NCI-H1105 (cell line): ENCODE measurements around the gene GNAI1.
"Not testable (repeated sequence)": the region's sequence is repeated elsewhere in the genome, so short reads cannot be mapped to it uniquely, and the experiment has no call there.

Experiments
- DNase-seq: peaks from one replicate; lab custom pipeline; 2025; lab: John Stamatoyannopoulos, UW

GNAI1 gene

DNA sequence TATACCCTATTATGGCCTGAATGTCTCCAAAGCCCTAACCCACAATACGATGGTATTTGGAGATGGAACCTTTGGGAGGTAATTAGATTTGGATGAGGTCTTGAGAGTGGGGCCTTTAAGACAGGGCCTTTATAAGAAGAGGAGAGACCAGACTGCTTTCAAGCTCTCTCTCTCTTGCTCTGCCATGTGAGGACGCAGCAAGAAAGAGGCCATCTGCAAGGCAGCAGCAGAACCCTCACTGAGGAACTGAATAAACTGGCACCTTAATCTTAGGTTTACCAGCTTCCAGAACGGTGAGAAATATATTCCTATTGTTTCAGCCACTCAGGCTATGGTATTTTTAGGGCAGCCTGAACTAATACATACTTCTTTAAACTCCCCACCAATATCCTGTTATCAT, 2.0 kb upstream of the GNAI1 start:
- no peak for DNase-seq

DNA sequence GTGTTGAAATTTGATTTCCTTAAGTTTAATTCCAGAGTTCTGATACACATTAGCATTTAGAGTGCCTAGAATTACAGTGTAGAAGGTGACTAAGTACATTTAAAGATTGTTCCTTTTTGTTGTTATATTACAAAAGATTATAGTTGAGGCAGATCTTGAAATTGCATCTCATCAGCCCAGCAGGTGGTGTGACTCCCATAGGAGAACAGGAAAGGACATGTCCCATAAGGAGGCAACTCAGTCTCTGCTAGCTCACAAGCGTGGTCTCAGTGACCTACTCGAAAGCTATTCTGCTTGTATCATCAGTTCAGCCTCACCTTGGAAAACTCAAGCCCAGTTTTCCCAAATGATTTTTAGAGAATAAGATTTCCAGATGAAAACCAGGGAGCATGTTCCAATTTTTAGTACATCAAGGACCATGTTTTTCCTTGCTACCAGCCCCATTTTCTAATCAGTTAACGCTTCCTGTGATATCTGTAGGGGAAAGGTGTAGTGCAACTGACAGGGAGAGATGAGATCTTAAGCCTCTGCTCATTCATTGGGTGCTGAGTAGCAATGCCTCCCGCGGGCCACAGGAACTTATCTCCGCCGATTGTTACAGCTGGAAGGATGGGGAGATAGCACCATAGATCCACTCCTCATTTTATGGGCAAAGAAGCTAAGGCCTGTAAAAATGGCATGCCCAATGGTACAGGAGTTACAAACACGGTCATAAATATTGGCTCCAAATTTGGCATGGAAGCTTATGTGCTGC, 1.1 kb upstream of the GNAI1 start:
- no peak for DNase-seq

DNA sequence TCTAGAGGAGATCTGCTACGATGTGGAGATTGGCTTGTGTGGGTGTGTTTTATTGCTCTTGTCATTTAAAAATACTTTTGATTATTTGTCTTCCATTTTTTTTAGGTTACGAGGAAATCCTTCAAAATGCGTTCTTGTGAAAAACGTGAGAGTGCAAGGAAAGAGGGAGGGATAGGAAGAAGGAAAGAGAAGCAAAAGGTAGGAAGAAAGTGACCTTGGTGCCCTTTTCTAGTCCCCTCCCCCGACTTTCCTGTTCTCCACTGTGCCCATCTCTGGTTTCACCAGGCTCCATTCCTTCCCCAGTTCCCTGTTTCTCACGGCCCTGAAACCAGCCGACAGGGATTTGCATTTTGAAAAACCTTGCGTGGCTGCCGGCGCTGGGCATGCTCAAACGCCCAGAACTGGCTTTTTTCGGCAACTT, 506 bp upstream of the GNAI1 start:
- no peak for DNase-seq

DNA sequence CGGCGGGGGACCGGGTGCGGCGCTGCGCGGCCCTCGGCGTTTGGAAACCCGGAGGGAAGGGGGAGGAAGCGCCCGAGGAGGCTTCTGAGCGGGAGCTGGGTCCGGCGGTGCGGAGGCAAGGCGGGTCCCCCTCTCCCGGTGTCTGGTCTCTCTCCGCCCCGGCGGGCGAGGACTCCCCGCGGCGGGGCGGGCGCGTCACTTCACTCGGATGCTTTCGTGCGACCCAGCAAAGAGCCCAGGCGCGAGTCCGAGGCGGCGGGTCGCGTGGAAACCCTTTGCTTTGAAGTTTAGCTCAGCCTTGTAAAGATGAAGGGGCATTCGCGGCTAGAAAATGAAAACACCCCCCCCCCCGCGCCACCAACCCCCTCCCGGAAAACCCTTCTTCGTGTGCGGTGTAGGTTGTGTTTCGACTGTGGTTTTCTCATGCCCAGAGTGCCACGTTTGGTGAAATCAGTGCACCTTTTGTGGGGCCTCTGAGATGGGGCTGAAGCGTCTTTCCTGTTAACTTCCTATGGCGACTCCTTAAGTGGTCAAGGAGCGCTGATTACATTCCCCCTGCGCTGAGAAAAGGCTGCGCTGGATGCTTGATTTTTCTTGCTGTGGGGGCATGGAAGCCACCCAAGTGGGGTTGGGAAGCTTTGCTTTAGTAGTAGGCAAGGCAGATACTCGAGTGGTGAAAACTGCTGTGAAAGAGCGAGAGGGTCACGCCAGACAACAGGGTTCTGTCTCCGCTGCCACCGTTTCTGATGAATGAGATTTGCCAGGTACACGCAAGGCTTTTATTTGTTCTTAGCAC, 876 bp downstream of the GNAI1 start:
- DNase-seq: no peak

DNA sequence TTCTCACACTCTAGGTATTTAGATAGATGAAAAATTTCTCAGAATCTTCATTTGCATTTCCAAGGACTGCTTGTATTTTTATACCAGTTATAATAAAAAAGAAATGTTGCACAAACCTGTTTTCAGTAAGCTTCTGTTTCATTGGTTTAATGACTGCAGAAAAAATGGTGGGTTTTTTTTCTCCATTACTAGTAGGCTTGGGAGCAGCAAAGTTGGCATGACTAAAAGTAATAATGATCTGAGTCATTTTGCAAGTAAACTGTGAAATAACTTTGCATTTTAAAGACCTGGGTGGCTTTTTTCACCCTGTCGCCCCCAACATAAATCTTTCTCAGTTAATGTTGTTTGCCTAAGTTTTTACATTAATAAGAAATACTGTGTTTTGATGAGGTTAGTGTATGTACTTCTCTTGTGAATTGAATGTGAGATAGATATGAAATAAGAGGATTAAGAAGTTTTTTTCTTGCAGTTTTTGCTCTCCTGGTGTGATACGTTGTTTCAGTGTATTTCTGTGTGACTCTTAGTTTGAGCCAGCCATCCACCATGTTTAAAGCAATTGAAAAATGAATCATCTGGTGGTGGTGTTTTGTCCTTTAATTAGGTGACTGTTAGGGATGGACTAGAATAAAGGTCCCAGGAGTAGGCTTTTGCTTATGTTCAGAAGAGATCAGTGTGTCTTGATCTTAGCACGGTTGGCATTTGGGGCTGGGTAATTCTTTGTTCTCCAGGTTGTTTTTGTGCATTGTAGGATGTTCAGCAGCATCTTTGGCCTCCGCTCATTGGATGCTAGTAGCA, 1.8 kb downstream of the GNAI1 start:
- no peak for DNase-seq

DNA sequence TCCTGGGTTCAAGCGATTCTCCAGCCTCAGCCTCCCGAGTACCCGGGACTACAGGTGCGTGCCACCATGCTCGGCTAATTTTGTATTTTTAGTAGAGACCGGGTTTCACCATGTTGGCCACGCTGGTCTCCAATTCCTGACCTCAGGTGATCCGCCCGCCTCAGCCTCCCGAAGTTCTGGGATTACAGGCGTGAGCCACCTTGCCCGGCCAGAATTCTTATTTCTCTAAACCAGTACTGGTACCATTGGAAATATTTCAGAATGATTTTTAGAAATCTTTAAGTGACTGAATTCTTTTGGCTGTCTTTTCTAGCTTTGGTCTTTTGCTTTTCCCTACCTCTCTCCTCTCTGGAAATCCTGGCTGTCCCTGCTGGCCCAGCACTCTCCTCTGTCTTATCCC, 2.8 kb downstream of the GNAI1 start:
- no peak for DNase-seq

DNA sequence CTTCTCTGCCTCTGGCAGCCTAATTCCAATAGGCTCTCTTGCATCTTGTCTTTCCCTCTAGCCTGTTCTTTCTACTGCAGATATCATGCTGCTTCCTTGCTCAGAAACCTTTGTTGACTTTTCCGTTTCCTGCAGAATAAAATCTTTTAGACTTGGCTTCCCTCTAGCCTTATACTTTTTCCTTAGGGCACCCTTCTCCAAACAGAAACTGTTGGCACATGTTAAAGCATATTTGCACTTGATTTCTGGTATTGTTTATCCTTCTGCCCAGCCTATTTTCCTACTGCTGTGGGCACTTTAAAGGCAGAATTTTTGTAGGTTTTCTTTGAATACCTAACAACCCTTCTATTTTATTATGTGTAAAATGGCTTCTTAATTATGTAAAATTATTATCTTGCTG, 4.6 kb downstream of the GNAI1 start:
- DNase-seq: no peak

DNA sequence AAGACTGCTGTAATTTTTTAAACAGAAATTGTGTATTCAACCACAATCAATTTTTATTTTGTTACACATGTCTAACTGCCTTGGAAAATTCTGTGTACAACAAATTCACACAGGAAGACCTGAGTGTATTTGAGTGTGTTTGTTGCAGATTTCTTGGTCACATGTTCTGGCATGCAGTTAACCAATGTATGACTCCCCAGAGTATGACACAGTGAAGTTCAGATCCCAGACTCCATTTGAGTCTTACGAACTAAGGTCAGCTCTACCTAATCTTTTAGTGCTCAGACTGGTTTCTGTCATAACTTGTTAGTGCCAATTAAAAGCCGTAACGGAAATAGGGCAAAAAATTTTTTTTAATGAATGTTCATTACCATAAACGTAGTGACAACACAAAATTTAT, 5.8 kb downstream of the GNAI1 start:
- DNase-seq: no peak

DNA sequence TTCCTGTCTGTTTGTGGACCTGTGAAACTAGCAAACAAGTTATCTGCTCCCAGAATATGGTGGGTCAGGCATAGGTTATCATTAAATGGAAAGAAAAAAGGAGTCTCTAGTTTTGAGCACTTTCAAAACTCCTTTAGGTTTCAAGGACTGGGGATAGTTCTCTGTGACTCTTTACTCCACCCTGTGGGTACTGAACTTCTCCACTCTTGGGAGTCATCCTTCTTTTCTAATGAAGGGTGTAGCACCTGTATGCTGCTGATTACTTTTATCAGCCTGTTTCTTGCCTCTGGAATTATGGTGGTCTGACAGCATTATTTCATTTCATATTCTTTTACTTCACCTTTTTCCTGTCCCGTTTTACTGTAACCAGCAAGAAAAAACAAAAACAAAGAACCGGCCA, 6.7 kb downstream of the GNAI1 start:
- no peak for DNase-seq

DNA sequence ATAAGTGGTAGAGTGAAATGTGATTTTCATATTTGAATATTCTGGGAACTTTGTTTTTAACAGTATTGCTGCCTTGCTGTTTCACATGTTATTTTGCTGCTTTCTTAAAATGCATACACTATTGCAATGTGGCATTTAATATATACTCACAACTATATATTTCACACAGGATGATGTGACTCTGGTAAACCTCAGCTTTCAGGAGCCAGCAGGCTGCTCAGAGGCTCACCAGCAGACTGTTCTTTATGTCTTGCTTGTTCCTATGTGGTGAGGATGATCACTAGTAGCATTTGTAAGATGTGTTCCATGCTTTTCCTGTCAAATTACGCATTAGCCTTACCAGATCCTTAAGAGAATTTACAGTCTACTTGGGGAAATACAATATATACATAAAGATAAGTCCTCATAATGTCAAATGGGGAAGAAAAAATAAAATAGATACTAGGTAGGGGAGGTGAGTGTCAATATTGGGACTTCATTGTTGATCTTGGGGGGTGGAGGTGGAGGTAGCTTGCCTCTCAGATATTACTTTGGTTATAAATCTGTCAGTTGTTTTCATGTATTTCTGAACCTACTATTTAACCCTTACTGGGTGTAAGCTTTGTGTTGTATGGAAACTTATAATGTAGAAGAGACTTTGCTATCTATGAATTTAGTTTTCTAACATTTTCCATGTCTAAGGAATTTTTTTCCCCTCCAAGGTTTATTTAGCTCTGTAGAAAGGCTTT, 8.4 kb downstream of the GNAI1 start:
- no peak for DNase-seq

DNA sequence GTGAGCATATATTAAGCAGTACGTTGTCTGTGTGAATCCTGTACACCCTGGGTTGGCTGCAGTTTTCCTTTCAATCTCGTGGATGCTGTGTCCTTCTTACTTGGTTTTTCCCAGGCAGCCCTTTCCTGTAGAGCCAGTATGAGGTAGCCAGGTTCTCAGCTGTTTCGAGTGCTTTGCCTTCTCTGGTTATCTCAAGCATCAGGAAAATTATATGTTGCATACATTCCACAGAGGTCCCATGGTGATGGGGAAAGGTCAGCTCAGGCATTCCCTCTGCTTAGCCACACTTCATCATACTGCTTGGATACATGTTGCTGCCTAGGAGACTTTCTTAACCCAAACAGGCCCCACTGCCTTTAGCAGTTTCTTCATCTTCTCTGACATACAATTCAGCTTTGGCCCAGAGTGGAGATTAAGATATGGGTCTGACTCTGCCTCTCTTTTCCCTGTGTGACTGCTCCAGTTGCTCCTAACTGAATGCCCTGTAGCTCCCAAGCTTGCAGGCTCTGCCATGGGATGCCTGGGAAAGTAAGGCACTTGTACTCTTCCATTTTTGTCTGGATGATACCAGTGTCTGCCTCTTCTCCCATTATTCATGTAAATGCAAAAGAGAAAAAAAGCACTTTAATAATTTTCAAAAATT, 11.3 kb downstream of the GNAI1 start:
- no peak for DNase-seq

DNA sequence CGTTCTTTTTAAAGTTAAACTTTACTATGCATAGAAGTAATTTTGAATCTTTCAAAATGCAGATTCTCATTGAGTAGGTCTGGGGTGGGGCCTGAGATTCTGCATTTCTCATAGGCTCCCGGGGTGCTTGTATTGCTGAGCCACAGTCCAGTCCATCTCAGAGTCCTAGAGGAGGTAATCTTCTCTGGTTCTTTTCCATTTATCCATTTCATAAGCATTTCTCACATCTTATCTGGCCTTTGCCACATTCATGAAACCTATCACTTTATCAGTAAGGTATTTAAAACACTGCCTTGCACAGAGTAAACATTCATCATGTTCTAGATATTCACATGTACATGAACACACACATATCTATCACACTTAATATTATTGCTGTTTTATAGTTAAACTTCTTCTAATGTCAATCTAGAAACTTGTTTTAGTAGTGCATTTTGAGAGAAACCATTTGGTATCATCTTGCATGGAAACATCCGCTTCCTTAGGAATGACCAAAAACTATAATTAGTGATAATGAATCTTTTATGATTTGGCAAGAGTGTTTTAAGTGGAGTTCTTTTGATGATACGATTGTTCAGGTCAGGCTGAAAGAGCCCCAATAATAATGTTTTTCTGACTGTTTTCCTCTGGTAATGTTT, 12.0 kb downstream of the GNAI1 start:
- no peak for DNase-seq

DNA sequence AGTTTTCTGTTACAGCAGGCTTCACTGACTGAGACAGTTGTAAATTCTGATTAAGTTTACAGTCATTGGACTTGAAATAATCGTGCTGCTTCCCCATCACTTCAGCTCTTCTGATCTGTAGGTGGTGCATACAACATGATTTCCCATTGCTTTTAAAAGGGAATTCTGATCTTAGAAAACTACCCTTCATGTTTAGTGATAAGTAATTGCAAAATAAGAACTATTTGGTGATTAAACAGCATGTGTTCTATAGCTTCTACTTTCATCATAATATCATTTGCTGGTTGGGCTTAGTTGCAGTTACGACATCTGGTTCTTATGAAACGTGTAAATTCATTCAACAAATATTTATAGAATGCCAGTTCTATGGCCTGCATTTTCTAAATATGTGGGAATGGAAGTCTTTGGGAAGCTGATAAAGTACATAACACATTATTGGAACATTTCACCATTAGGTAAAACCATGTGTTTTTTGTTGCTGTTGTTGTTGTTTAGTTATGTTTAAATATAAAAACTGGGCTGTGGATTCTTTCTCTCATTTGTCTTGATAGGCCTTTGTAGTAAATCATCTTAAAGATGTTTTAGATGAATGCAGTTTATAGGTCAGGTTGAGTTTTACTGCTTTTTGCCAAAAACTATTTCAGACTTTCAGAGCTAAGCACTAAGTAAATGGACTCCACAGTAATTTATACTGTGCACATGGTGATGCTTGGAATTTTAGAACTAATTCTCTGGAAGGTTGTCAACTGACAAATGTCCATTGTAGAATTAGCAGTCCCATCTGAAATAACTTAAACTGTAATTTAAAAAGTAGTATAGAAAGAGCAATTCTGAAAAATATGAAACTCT, 13.1 kb downstream of the GNAI1 start:
- no peak for DNase-seq

DNA sequence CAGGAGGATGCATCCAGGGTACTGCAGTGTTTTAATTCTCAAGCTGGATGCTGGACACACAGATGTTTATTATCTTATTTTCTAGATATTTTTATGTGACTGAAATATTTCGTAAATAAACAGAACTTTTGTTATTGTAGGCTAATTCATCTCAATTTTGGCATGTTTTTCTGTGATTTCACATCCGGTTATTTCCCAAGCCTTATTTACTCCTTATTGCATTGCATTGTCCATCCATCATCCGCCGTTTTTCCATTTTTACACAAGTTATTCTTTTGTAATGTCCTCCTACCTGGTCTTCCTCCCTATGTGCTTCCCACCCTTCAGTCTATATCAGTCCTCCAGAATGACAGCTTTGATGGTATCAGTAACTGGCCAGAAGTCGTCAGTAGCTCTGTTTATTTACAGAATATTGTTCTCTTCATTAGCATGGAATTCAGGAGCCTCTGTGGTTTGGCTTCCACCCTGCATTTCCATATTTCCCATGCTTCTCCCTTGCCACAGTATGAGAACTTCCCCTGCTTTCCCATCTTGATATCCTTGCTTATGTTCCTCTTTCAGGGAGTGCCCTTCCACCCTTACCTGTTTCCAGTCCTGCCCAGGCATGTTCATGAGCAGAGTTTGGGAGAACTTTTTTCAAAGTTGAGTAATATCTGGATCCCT, 16.1 kb downstream of the GNAI1 start:
- no peak for DNase-seq

DNA sequence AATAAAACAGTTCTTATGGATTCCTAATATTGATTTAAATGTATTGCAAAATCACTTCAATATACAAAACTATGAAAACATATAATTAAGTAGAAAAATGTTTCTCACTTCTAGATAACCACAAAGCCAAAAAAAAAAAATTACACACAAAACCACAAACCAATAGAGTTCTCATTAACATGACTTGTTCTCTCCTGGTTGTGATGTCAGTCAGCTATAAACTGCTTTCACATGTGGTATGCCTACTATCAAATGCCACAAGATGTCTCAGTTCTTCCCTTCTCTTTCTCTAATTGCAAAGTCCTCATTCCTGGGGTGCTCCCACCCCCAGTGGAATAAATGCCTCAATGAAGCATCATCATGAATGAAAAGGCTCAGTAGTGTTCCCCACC, 16.6 kb downstream of the GNAI1 start:
- no peak for DNase-seq

DNA sequence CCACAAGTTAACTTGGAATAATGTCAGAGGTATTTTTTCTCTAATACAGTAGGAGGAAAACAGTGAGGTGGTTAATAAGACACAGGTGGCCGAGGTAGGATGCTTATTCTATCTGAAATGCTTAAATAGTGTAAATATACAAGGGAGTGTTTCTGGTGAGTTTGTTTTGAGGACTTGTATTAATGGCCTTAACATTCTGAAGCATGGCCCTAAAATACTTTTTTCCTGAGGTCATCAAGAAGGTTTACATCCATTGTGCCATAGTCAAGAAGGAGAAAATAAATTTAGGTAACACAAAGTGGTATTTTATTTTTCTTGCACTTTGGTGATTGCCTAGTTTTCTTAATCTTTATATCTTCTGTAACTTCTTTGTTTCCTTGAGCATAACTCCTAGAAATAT, 18.8 kb downstream of the GNAI1 start:
- DNase-seq: no peak

DNA sequence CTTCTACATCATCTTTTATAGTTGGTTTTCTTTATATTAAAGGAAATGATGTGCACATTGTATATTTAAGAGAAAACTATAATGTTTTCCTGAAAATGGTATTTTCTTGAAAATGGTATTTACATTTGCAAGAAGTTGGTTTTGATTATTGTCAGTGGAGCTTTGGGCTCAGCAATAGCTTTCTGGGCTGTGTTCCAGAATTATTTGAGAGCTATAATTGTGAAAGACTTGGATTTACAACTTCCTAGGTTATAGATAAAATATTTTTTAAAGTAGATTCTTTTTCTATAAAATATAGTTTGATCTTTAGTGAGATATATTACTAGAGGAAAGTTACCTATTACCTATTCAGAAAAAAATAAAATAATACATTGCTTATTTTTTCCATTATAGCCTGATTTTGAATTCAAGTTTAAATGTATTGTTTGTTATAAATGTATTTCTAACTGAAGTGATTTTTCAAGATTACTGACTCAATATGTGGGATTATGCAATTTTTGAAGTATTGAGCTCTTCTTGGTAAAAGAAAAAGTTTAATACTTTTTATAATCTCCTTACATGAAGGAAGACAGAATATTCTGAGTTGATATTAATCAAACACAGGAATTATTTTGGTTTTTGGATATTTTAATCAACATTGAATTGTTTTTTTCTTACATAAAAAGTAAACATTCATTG, 20.2 kb downstream of the GNAI1 start:
- DNase-seq: no peak

DNA sequence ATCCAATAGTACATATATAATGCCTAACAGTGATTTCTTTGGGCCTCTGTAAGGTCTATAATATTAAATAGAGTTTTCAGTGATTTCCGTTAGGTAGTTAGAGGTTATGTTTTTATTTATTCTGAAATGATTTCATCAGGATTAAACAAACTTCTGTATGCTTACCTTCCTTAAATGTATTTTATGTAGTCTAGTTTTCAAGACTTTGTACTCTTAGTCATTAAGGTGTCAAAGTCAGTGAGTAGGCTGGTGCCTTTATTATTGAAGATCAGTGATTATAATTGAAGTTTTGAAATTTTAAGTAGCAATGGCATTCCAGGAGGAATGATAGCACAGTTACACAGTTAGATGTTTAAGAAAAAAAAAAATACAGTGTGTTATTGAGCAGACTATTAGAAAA, 20.7 kb downstream of the GNAI1 start:
- no peak for DNase-seq

DNA sequence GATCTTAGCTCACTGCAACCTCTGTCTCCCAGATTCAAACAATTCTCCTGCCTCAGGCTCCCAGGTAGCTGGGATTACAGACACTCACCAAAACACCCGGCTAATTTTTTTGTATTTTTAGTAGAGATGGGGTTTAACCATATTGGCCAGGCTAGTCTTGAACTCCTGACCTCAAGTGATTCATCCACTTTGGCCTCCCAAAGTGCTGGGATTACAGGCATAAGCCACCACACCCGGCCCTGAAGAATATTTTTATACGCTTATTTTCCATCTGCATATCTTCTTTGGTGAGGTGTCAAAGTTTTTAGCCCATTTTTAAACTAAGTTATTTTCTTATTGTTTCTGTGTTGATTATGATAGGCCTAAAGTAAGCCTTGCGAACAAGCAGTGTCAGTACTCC, 23.1 kb downstream of the GNAI1 start:
- not testable (repeated sequence) for DNase-seq
